Suprapubic skin (tissue), 4 donors: ENCODE measurements around the gene PAOX. TPM values are rescaled to one million over a fixed set of nuclear protein-coding genes. Genes with fewer than 3 reads are reported as not detected.
A peak's percentile ranks its signal among the peaks of the same experiment; 100 is the strongest.
"Not testable (repeated sequence)": the region's sequence is repeated elsewhere in the genome, so short reads cannot be mapped to it uniquely, and the experiment has no call there.

Experiments
- DNase-seq, 2 donors: peaks; one replicate each; pipeline ENCODE4 v3.0.0-alpha.2; 2019; ENCODE audit warnings: low spot score in 2 of 2
- H3K27ac ChIP-seq: fragments of 200-600 bp; sonication (generic); one replicate; pipeline ENCODE4 v1.5.1; 2019
- H3K27me3 ChIP-seq: fragments of 200-600 bp; sonication (generic); one replicate; pipeline ENCODE4 v1.5.1; 2019
- H3K36me3 ChIP-seq: fragments of 200-600 bp; sonication (generic); one replicate; pipeline ENCODE4 v1.5.1; 2019
- H3K4me1 ChIP-seq: fragments of 200-600 bp; sonication (generic); one replicate; pipeline ENCODE4 v1.5.1; 2019
- H3K4me3 ChIP-seq: fragments of 200-600 bp; sonication (generic); one replicate; pipeline ENCODE4 v1.5.1; 2019; ENCODE audit warnings: mild to moderate bottlenecking
- H3K9me3 ChIP-seq: fragments of 200-600 bp; sonication (generic); one replicate; pipeline ENCODE4 v1.5.1; 2019
- EP300 ChIP-seq: sonication (generic); formaldehyde crosslinking; IDR thresholded peaks from one replicate; pipeline ENCODE4 v1.6.1; 2017; ENCODE audit warnings: antibody characterized with exemption
- POLR2A ChIP-seq, 2 donors: fragments of 450-650 bp; IDR thresholded peaks; one replicate each; pipeline ENCODE4 v1.6.1; 2017; ENCODE audit warnings: antibody characterized with exemption in 2 of 2, mild to moderate bottlenecking in 2 of 2, moderate library complexity in 2 of 2
- POLR2AphosphoS5 ChIP-seq, 3 donors: sonication (generic); formaldehyde crosslinking; IDR thresholded peaks; one replicate each; pipeline ENCODE4 v1.6.1; 2017; ENCODE audit warnings: antibody characterized with exemption in 3 of 3
- whole genome bisulfite sequencing: methylation state at CpG from one replicate; pipeline ENCODE4 v1.1.5; 2018; 5-methylcytosine and 5-hydroxymethylcytosine counted together
- total RNA-seq, 4 donors: library from RNA; depleted of rRNA; stranded (reverse); fragments of >200 nt; gene quantifications; one replicate each; pipeline ENCODE4 v1.1.0, GENCODE V29; 2016
- TF ChIP-seq, protein P1 (sequence below), 2 donors: fragments of 200-600 bp in 1 of 2; fragments of 450-650 bp in 1 of 2; sonication (generic) in 1 of 2; IDR thresholded peaks; one replicate each; pipeline ENCODE4 v1.5.1; 2016 to 2019; ENCODE audit warnings: antibody characterized with exemption in 2 of 2, mild to moderate bottlenecking in 1 of 2, moderate library complexity in 1 of 2

PAOX gene
- total RNA-seq, 4 donors from 2014 or later: 7.8 to 23.4 (median 14.3) TPM

DNA sequence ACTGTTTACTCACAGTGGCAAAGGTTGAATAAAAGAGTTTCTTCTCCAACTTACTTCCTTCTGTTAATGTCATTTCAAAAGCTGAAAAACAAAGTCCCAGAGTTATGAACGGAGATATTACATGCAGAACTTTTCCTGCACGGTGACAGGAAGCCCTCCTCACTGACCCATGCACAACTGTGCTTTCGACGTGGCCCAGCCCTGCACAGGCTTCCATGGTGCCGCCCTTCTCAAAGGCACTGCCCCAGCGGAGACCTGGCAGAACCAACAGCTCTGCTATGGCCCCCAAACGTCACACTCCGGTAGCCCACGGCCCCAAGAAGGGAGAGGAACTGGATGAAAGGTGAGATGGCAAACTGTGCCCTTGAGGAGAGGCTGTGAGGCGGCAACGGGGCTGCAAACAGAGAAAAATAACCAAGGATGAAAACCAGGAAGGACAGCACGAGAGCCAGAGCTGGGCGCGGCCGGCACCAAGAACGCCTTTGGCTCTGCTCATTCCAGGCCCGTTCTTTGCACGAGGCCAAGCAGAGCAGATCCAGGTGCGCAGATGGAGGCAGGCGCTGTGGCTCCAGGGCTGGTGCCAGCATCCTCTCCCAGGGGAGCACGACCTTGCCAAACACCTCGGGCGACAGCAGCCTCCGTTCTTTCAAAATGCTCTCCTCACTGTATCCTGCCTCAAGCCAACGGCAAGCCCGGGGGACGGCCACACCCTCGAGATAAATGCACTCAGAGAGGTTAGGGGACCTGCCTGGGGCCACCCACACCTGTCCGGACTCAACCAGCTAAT is 14.2 kb upstream of the PAOX start:
- peaks cover 16% of the 10 kb centered on the region for H3K4me1 ChIP-seq
- no peaks in the 10 kb centered on the region for H3K9me3 ChIP-seq
- 54% methylated on average over 26 of the region's 29 CpGs for WGBS
- peak in 1 of 2 donors; percentile 70 for DNase-seq
- no peak for TF ChIP-seq POLR2A (IDR thresholded peaks at IDR 0.05)
- TF ChIP-seq, protein P1, sequence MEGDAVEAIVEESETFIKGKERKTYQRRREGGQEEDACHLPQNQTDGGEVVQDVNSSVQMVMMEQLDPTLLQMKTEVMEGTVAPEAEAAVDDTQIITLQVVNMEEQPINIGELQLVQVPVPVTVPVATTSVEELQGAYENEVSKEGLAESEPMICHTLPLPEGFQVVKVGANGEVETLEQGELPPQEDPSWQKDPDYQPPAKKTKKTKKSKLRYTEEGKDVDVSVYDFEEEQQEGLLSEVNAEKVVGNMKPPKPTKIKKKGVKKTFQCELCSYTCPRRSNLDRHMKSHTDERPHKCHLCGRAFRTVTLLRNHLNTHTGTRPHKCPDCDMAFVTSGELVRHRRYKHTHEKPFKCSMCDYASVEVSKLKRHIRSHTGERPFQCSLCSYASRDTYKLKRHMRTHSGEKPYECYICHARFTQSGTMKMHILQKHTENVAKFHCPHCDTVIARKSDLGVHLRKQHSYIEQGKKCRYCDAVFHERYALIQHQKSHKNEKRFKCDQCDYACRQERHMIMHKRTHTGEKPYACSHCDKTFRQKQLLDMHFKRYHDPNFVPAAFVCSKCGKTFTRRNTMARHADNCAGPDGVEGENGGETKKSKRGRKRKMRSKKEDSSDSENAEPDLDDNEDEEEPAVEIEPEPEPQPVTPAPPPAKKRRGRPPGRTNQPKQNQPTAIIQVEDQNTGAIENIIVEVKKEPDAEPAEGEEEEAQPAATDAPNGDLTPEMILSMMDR (IDR thresholded peaks at IDR 0.05): no peak
- no peak for TF ChIP-seq EP300
- no peak for TF ChIP-seq POLR2AphosphoS5 (IDR thresholded peaks at IDR 0.05)
- peaks cover 68% of the 10 kb centered on the region for H3K36me3 ChIP-seq
- H3K27ac ChIP-seq: peak overlapping the region; percentile 56
- H3K4me3 ChIP-seq: no peak overlapping the region
- no peaks in the 10 kb centered on the region for H3K27me3 ChIP-seq

DNA sequence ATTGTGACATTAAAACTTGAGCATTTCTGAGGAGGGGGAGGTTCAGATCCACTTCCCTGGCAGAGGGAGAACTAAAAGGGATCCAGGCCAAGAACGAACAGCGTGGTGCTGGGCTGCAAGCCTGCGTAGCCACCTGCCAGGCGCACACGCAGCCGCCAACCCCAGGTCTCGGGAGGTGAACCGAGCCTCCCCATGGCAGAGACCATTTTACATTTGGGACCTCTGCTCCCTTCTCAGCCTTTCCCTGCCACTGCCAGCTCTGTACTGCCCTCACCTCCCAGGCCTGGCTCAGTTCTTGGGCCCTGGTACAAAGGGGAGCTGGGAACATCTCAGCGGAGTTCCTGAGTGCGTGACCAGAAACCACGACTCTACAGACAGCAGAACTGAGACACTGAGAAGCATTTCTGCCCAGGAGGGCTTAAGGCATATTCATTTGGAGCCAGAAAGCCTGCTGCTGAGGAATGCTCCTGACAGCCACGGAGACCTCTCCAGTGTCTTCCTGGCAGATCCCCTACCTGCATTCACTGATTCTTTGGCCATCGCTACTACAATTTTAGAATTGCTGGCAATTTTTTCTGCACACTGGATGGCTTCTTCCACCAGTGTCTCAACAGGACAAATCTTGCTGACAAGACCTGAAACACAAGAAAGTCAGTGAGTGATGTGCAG is 13.5 kb upstream of the PAOX start:
- peak overlapping the region; percentile 56 for H3K27ac ChIP-seq
- peaks cover 75% of the 10 kb centered on the region for H3K36me3 ChIP-seq
- WGBS: 76% methylated on average over 5 of the region's 13 CpGs
- H3K9me3 ChIP-seq: no peaks in the 10 kb centered on the region
- TF ChIP-seq POLR2AphosphoS5 (IDR thresholded peaks at IDR 0.05) (no peak), POLR2A (IDR thresholded peaks at IDR 0.05) (no peak), EP300 (no peak)
- TF ChIP-seq, protein P1 (IDR thresholded peaks at IDR 0.05): no peak
- no peaks in the 10 kb centered on the region for H3K27me3 ChIP-seq
- peak in 1 of 2 donors; percentile 60 for DNase-seq
- peaks cover 10% of the 10 kb centered on the region for H3K4me1 ChIP-seq
- H3K4me3 ChIP-seq: no peak overlapping the region

DNA sequence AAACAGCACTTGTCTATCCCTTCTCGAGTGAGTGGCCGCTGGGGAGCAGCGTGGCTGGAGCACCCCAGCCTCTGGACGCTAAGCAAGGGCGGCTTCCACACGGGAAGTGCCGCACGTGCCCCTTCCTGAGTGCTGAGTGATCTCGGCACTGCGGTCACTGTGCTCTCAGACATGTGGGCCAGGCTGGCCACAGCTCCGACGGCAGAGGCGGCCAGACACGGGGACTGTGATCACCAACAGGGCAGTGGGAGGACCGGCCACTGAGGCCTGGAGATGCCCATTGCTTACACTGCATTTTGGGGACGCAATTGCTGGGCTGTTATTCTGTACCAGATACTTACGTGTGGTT is 13.0 kb upstream of the PAOX start:
- Histone ChIP-seq H3K4me3 (no peak overlapping the region), H3K9me3 (no peaks in the 10 kb centered on the region), H3K36me3 (peaks cover 80% of the 10 kb centered on the region), H3K27ac (no peak overlapping the region), H3K27me3 (no peaks in the 10 kb centered on the region), H3K4me1 (peaks cover 10% of the 10 kb centered on the region)
- TF ChIP-seq, protein P1 (IDR thresholded peaks at IDR 0.05): no peak
- WGBS: 84% methylated on average over 12 of the region's 17 CpGs
- peak in 1 of 2 donors; percentile 41 for DNase-seq

DNA sequence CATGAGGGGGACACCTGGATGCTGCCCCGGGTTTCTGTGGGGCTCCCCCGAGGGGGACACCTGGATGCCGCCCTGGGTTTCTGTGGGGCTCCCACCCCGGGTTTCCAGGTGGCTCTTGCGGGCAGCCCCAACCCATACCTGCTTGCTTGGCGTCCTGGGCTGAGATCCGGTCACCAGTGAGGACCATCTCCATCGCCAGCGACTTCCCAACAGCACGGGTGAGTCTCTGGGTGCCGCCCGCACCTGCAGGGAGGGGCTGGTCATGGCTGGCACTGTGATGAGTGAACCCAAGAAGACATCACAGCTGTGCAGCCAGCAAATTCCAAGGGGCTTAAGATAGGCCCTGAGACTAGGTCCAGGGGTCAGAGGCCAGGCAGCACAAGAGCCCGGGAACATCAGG is 12.3 kb upstream of the PAOX start:
- H3K9me3 ChIP-seq: no peaks in the 10 kb centered on the region
- DNase-seq: peak in 1 of 2 donors; percentile 53
- H3K27ac ChIP-seq: no peak overlapping the region
- no peaks in the 10 kb centered on the region for H3K27me3 ChIP-seq
- TF ChIP-seq POLR2AphosphoS5 (IDR thresholded peaks at IDR 0.05) (no peak), EP300 (no peak), POLR2A (IDR thresholded peaks at IDR 0.05) (no peak)
- TF ChIP-seq, protein P1 (IDR thresholded peaks at IDR 0.05): no peak
- H3K36me3 ChIP-seq: peaks cover 84% of the 10 kb centered on the region
- WGBS: 100% methylated on average over 4 of the region's 13 CpGs
- no peak overlapping the region for H3K4me3 ChIP-seq
- peaks cover 16% of the 10 kb centered on the region for H3K4me1 ChIP-seq

DNA sequence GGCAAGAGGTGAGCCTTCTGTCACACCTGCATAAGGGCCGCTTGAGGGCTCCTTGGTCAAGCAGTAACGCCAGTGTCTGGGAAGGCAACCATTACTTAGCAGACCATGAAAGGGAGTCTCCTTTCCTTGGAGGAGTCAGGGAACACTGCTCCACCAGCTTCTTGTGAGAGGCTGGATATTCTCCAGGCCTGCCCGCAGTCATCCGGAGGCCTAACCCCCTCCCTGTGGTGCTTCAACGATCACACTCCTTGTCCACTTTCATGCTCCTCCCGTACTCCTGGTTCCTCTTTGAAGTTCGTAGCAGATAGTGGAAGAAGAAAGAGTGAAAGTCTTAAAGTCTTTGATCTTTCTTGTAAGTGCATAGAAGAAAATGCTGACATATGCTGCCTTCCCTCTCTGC is 11.6 kb upstream of the PAOX start:
- not testable (repeated sequence) for H3K9me3 ChIP-seq, DNase-seq, H3K4me3 ChIP-seq, H3K27ac ChIP-seq, H3K27me3 ChIP-seq
- peaks cover 23% of the 10 kb centered on the region for H3K4me1 ChIP-seq
- peaks cover 77% of the 10 kb centered on the region for H3K36me3 ChIP-seq
- 67% methylated on average over 1 of the region's 7 CpGs for WGBS
